Measurements from ENCODE around the gene CDK15.

DNA sequence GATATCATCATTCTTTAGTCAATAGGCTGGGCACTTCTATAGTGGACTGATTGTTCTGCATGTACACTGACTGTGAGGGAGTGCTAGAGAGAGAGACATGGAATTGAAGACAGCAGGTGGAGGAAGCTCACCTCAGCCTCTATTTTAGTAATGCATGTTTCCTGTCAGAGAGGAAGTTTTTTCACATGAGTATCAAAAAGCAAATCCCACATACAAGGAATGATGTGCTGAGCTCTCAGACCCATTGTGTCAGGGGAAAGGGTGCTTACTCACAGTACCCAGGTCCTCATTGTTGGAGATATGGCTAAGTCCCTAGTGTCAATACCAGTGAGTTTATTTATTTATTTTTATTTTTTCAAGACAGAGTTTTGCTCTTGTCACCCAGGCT, 9.9 kb upstream of the CDK15 start:
- TF ChIP-seq POLR2AphosphoS5 (IDR thresholded peaks at IDR 0.05): no peak
- TF ChIP-seq, protein P1, sequence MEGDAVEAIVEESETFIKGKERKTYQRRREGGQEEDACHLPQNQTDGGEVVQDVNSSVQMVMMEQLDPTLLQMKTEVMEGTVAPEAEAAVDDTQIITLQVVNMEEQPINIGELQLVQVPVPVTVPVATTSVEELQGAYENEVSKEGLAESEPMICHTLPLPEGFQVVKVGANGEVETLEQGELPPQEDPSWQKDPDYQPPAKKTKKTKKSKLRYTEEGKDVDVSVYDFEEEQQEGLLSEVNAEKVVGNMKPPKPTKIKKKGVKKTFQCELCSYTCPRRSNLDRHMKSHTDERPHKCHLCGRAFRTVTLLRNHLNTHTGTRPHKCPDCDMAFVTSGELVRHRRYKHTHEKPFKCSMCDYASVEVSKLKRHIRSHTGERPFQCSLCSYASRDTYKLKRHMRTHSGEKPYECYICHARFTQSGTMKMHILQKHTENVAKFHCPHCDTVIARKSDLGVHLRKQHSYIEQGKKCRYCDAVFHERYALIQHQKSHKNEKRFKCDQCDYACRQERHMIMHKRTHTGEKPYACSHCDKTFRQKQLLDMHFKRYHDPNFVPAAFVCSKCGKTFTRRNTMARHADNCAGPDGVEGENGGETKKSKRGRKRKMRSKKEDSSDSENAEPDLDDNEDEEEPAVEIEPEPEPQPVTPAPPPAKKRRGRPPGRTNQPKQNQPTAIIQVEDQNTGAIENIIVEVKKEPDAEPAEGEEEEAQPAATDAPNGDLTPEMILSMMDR (IDR thresholded peaks at IDR 0.05): no peak

Measured in gastroesophageal sphincter (tissue), 3 donors.